HG02943 (cell line): ENCODE measurements around the gene GAGE12J.
"Not testable (repeated sequence)": the region's sequence is repeated elsewhere in the genome, so short reads cannot be mapped to it uniquely, and the experiment has no call there.

Source experiments
- ATAC-seq: cut with Tn5 transposase; IDR thresholded peaks from one replicate; pipeline ENCODE4 v1.9.1; 2021; ENCODE audit warnings: mild to moderate bottlenecking, low read depth, moderate library complexity; ENCODE audit not compliant: unreplicated experiment

Gene GAGE12J

GRCh38 chrX:49321737-49322136 lies at the start of gene GAGE12J:
Gene GAGE12J, plus strand, starts transcription at chrX:49322037. Its CDS starts 1,157 bp downstream, at chrX:49323194.
- ATAC-seq, result not testable (repeated sequence)

- no peak for ATAC-seq
These were observed 49.4 kb upstream of the GAGE12J start for GRCh38 chrX:49272421-49272820.

GRCh38 chrX:49273181-49273727 lies 48.6 kb upstream of the GAGE12J start:
- no peak for ATAC-seq

GRCh38 chrX:49276207-49276606 lies 45.6 kb upstream of the GAGE12J start:
- no peak for ATAC-seq

GRCh38 chrX:49276671-49277534 lies 44.9 kb upstream of the GAGE12J start:
- no peak for ATAC-seq

- no peak for ATAC-seq
These were observed 44.4 kb upstream of the GAGE12J start for GRCh38 chrX:49277535-49277830.

GRCh38 chrX:49278081-49278480 lies 43.8 kb upstream of the GAGE12J start:
- no peak for ATAC-seq

- no peak for ATAC-seq
These were observed 39.2 kb upstream of the GAGE12J start for GRCh38 chrX:49282647-49283011.

GRCh38 chrX:49284212-49284611 lies 37.6 kb upstream of the GAGE12J start:
- no peak for ATAC-seq

- no peak for ATAC-seq
These were observed 35.7 kb upstream of the GAGE12J start for GRCh38 chrX:49286136-49286535.

GRCh38 chrX:49286581-49286980 lies 35.3 kb upstream of the GAGE12J start:
- no peak for ATAC-seq

- no peak for ATAC-seq
These were observed 34.2 kb upstream of the GAGE12J start for GRCh38 chrX:49287665-49288064.

- ATAC-seq, result no peak
These were observed 31.6 kb upstream of the GAGE12J start for GRCh38 chrX:49290215-49290614.

GRCh38 chrX:49291615-49292337 lies 30.1 kb upstream of the GAGE12J start:
- ATAC-seq, result no peak

- ATAC-seq, result no peak
These were observed 29.2 kb upstream of the GAGE12J start for GRCh38 chrX:49292400-49293362.

- ATAC-seq, result not testable (repeated sequence)
These were observed 22.5 kb upstream of the GAGE12J start for GRCh38 chrX:49299293-49299692.

- ATAC-seq, result no peak
These were observed 21.1 kb upstream of the GAGE12J start for GRCh38 chrX:49300703-49301102.

- ATAC-seq, result no peak
These were observed 18.5 kb upstream of the GAGE12J start, which contains the start of gene GAGE10 for GRCh38 chrX:49303346-49303745. Gene GAGE10, plus strand, starts transcription at chrX:49303646. Its CDS starts 1,214 bp downstream, at chrX:49304860.

GRCh38 chrX:49307775-49308174 lies 14.1 kb upstream of the GAGE12J start:
- not testable (repeated sequence) for ATAC-seq

GRCh38 chrX:49308604-49309269 lies 13.1 kb upstream of the GAGE12J start:
- ATAC-seq, result no peak
